MCF 10A (cell line): ENCODE data around the gene CCM2. TPM values are rescaled to one million over a fixed set of nuclear protein-coding genes. Genes with fewer than 3 reads are reported as not detected.

Source experiments
- BruUV-seq: library from RNA; stranded (reverse); fragments of 400-500 nt; replicated peaks from 2 replicates; lab custom pipeline; 2021; lab: Mats Ljungman, UMichigan
- CTCF ChIA-PET: fragments of 300-600 bp; sonication (Branson Sonifier 250); formaldehyde crosslinking; extraction: SDS; loops from one replicate; lab custom pipeline; 2021; ENCODE audit warnings: antibody characterized with exemption, inconsistent platforms; lab: Yijun Ruan, JAX
- POLR2A ChIA-PET: fragments of 300-600, 350-650 bp; sonication (Branson Sonifier 250); formaldehyde crosslinking; extraction: SDS; loops from one replicate; lab custom pipeline; 2020; ENCODE audit warnings: antibody characterized with exemption, inconsistent platforms; lab: Yijun Ruan, JAX
- DNase-seq: peaks from one replicate; pipeline ENCODE4 v3.0.0-alpha.2; 2018; ENCODE audit not compliant: unreplicated experiment
- H3K27ac Mint-ChIP-seq: one replicate; pipeline ENCODE4 v1.8.0; 2022; ENCODE audit warnings: mild to moderate bottlenecking, low read depth, mixed read lengths; ENCODE audit not compliant: unreplicated experiment
- H3K27me3 Mint-ChIP-seq: one replicate; pipeline ENCODE4 v1.8.0; 2022; ENCODE audit warnings: mixed read lengths; ENCODE audit not compliant: insufficient read depth, unreplicated experiment
- H3K36me3 Mint-ChIP-seq: one replicate; pipeline ENCODE4 v1.8.0; 2022; ENCODE audit warnings: mild to moderate bottlenecking, moderate library complexity, mixed read lengths; ENCODE audit not compliant: insufficient read depth, unreplicated experiment
- H3K4me1 Mint-ChIP-seq: one replicate; pipeline ENCODE4 v1.8.0; 2022; ENCODE audit warnings: mixed read lengths; ENCODE audit not compliant: insufficient read depth, unreplicated experiment
- H3K4me3 Mint-ChIP-seq: one replicate; pipeline ENCODE4 v1.8.0; 2022; ENCODE audit warnings: mild to moderate bottlenecking, moderate library complexity, mixed read lengths; ENCODE audit not compliant: unreplicated experiment
- H3K9me3 Mint-ChIP-seq: one replicate; pipeline ENCODE4 v1.8.0; 2022; ENCODE audit warnings: mixed read lengths; ENCODE audit not compliant: unreplicated experiment
- CTCF ChIP-seq: fragments of 200-600 bp; IDR thresholded peaks from one replicate; pipeline ENCODE4 v1.8.0; 2022; ENCODE audit warnings: antibody characterized with exemption, mild to moderate bottlenecking; ENCODE audit not compliant: unreplicated experiment
- intact Hi-C: fragments of 100-400 bp; cut with micrococcal nuclease; formaldehyde crosslinking; loops from 2 replicates; pipeline ENCODE4 v1.14.1; 2022
- total RNA-seq: library from RNA; stranded (reverse); gene quantifications from 2 replicates; pipeline ENCODE4 v1.2.3, GENCODE V29; 2022

CCM2 gene
- total RNA-seq, 1 experiment from 2014 or later, result 36.2 TPM

DNA sequence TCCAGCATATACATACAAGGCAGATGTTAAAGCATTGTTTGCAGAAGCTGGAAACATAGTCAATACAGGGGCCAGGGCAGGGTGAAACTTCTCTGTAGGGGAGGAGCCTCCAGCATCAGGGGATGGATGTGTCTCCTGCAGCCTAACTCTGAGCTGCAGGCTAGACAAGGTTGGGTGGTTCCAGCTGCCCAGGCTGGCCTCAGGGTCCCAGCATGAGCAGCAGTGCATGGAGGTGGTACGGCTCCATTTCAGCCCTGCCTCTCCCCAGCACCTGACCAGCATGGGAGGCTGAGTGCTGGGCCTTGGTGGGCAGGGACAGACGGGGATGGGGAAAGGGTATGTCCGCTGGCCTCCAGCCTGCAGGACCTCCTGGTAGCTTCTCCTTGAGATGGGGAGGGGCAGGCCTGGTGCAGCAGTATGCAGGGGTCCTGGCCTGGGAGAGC lies 118.9 kb downstream of the CCM2 start:
- DNase-seq, result no peak
- ChIA-PET CTCF (interaction anchor here (0.5 to 7.1 kb wide), 2 partner anchors 18 to 532 kb away, joined by 3 to 47 read pairs; no protein-coding TSS in a partner anchor), POLR2A (no interaction called here)
- no TSS peak for BruUV-seq
- no peak for TF ChIP-seq CTCF
- H3K36me3 Mint-ChIP-seq, result peaks cover 5% of the 10 kb centered on the region
- H3K4me1 Mint-ChIP-seq, result no peaks in the 10 kb centered on the region
- H3K27ac Mint-ChIP-seq, result no peak overlapping the region
- no peaks in the 10 kb centered on the region for H3K9me3 Mint-ChIP-seq
- H3K27me3 Mint-ChIP-seq, result no peaks in the 10 kb centered on the region
- intact Hi-C loops, result loop anchor here (10.0 kb wide), 1 partner anchor 124 kb away; no protein-coding TSS in a partner anchor
- H3K4me3 Mint-ChIP-seq, result no peak overlapping the region

GRCh38 chr7:45119550-45119949 lies 119.5 kb downstream of the CCM2 start:
- intact Hi-C loops, result loop anchor here (10.0 kb wide), 1 partner anchor 125 kb away; no protein-coding TSS in a partner anchor
- TF ChIP-seq CTCF, result no peak
- no TSS peak for BruUV-seq
- Mint-ChIP-seq H3K27me3 (no peaks in the 10 kb centered on the region), H3K4me3 (no peak overlapping the region), H3K9me3 (no peaks in the 10 kb centered on the region), H3K36me3 (peaks cover 5% of the 10 kb centered on the region), H3K27ac (no peak overlapping the region), H3K4me1 (no peaks in the 10 kb centered on the region)
- DNase-seq, result no peak
- ChIA-PET CTCF (interaction anchor here (7.1 kb wide), 1 partner anchor 17 kb away, joined by 47 read pairs; no protein-coding TSS in a partner anchor), POLR2A (no interaction called here)

GRCh38 chr7:45122975-45123860 lies 123.2 kb downstream of the CCM2 start:
- H3K4me3 Mint-ChIP-seq, result no peak overlapping the region
- H3K4me1 Mint-ChIP-seq, result no peaks in the 10 kb centered on the region
- ChIA-PET POLR2A (interaction anchor here (1.0 to 1.4 kb wide), 2 partner anchors 11 to 13 kb away, joined by 3 to 7 read pairs; partner anchors contain the start of gene TBRG4), CTCF (interaction anchor here (0.5 to 7.1 kb wide), 5 partner anchors 9 to 618 kb away, joined by 3 to 47 read pairs (median 5); no protein-coding TSS in a partner anchor)
- no peak overlapping the region for H3K27ac Mint-ChIP-seq
- intact Hi-C loops, result no loop called here
- no peaks in the 10 kb centered on the region for H3K27me3 Mint-ChIP-seq
- BruUV-seq, result no TSS peak
- peaks cover 5% of the 10 kb centered on the region for H3K36me3 Mint-ChIP-seq
- DNase-seq, result no peak
- H3K9me3 Mint-ChIP-seq, result no peaks in the 10 kb centered on the region
- TF ChIP-seq CTCF, result no peak
